Measurements from ENCODE around the gene SLC26A1.

Gene SLC26A1

DNA sequence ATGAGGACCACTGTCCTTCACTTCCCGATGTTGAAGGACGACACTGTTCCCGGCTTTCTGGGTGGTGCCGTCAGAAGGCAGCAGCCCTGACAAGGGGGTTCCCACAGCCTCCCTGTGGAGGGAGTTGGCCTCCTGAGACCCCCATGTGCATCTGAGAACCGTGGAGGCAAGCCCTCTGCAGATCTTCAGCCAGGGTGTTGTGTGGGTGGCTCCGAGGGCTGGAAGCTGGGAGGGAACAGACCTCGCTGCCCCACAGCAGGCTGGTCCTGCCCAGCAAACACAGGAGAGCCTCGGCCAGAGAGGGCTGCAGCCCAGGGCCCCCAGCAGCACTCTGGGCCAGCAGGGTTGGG lies 36.0 kb downstream of the SLC26A1 start:
- Histone ChIP-seq H3K9me2 (replicated peaks; ENCODE audit: insufficient read depth, low read length) (no peaks in the 10 kb centered on the region), H3F3A (ENCODE audit: insufficient read depth) (no peaks in the 10 kb centered on the region)

DNA sequence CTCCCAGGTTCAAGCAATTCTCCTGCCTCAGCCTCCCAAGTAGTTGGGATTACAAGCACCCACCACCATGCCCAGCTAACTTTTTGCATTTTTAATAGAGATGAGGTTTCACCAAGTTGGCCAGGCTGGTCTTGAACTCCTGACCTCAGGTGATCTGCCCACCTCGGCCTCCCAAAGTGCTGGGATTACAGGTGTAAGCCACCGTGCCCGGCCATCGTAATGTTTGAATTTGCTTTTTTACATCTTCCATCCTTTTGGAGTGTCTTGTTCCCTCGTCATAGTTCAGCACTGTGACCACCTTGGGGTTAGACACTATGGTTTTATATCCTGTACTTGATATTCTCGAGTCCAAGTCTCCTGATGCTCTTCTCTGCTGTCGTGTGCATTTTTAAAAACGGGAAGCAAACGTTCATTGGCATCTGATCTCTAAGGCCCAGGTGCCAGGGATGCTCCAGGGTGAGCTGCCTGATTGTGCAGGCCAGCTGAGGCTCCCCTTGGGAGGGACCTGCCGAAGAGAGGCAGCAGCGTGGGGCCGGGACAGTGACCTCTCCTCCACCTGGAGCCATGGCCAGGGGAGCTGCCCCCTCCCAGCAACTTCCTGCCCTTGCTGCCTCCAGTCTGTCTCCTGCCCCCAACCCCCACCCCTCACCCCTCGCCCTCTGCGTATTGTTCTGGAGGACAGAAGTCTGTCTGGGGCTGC lies 36.5 kb downstream of the SLC26A1 start:
- no peaks in the 10 kb centered on the region for H3K36me3 ChIP-seq (ENCODE audit: low read length)
- H2AFZ ChIP-seq (ENCODE audit: low read depth, low read length, severe bottlenecking), result no peak overlapping the region
- H3K9me2 ChIP-seq (replicated peaks; ENCODE audit: insufficient read depth, low read length), result no peaks in the 10 kb centered on the region
- TF ChIP-seq CTCF (IDR thresholded peaks at IDR 0.05; ENCODE audit: insufficient read depth, low read length, poor library complexity, severe bottlenecking), result no peak
- TF ChIP-seq EZH2phosphoT487 (conservative IDR thresholded peaks at IDR 0.05; ENCODE audit: low read length), result no peak
- H3K9me3 ChIP-seq (ENCODE audit: insufficient read depth, low read length), result no peaks in the 10 kb centered on the region
- no peak overlapping the region for H3K4me3 ChIP-seq (ENCODE audit: insufficient read depth, low read length, poor library complexity, severe bottlenecking)
- no peak overlapping the region for H3K4me2 ChIP-seq (ENCODE audit: low read depth, low read length, poor library complexity, severe bottlenecking)
- no peak overlapping the region for H3K9ac ChIP-seq (ENCODE audit: low read length)
- no peaks in the 10 kb centered on the region for H3F3A ChIP-seq (ENCODE audit: insufficient read depth)
- no peak overlapping the region for H3K27ac ChIP-seq (ENCODE audit: low read depth, low read length)
- no peaks in the 10 kb centered on the region for H3K79me2 ChIP-seq (ENCODE audit: insufficient read depth, low read length)
- H4K20me1 ChIP-seq (ENCODE audit: low read depth, low read length), result no peaks in the 10 kb centered on the region
- H3K27me3 ChIP-seq (ENCODE audit: low read length), result no peaks in the 10 kb centered on the region

More for the DNA sequence above, 36.0 kb downstream of the SLC26A1 start:
- H3K9me3 ChIP-seq (ENCODE audit: insufficient read depth, low read length), result no peaks in the 10 kb centered on the region
- no peaks in the 10 kb centered on the region for H4K20me1 ChIP-seq (ENCODE audit: low read depth, low read length)
- no peak overlapping the region for H3K9ac ChIP-seq (ENCODE audit: low read length)
- no peak overlapping the region for H2AFZ ChIP-seq (ENCODE audit: low read depth, low read length, severe bottlenecking)
- no peaks in the 10 kb centered on the region for H3K27me3 ChIP-seq (ENCODE audit: low read length)
- H3K4me3 ChIP-seq (ENCODE audit: insufficient read depth, low read length, poor library complexity, severe bottlenecking), result no peak overlapping the region
- no peak overlapping the region for H3K27ac ChIP-seq (ENCODE audit: low read depth, low read length)
- TF ChIP-seq CTCF (IDR thresholded peaks at IDR 0.05; ENCODE audit: insufficient read depth, low read length, poor library complexity, severe bottlenecking), result no peak
- no peak for TF ChIP-seq EZH2phosphoT487 (conservative IDR thresholded peaks at IDR 0.05; ENCODE audit: low read length)
- no peak overlapping the region for H3K4me2 ChIP-seq (ENCODE audit: low read depth, low read length, poor library complexity, severe bottlenecking)
- no peaks in the 10 kb centered on the region for H3K79me2 ChIP-seq (ENCODE audit: insufficient read depth, low read length)
- no peaks in the 10 kb centered on the region for H3K36me3 ChIP-seq (ENCODE audit: low read length)

GRCh38 chr4:955931-956381 lies 37.2 kb downstream of the SLC26A1 start:
- H3K4me2 ChIP-seq (ENCODE audit: low read depth, low read length, poor library complexity, severe bottlenecking), result no peak overlapping the region
- no peaks in the 10 kb centered on the region for H4K20me1 ChIP-seq (ENCODE audit: low read depth, low read length)
- H3K36me3 ChIP-seq (ENCODE audit: low read length), result no peaks in the 10 kb centered on the region

More at GRCh38 chr4:955931-956381, 37.2 kb downstream of the SLC26A1 start:
- Histone ChIP-seq H3K9me2 (replicated peaks; ENCODE audit: insufficient read depth, low read length) (no peaks in the 10 kb centered on the region), H3F3A (ENCODE audit: insufficient read depth) (no peaks in the 10 kb centered on the region), H3K79me2 (ENCODE audit: insufficient read depth, low read length) (no peaks in the 10 kb centered on the region), H3K9ac (ENCODE audit: low read length) (no peak overlapping the region), H2AFZ (ENCODE audit: low read depth, low read length, severe bottlenecking) (no peak overlapping the region), H3K27ac (ENCODE audit: low read depth, low read length) (no peak overlapping the region), H3K27me3 (ENCODE audit: low read length) (no peaks in the 10 kb centered on the region), H3K4me3 (ENCODE audit: insufficient read depth, low read length, poor library complexity, severe bottlenecking) (no peak overlapping the region), H3K9me3 (ENCODE audit: insufficient read depth, low read length) (no peaks in the 10 kb centered on the region)
- no peak for TF ChIP-seq CTCF (IDR thresholded peaks at IDR 0.05; ENCODE audit: insufficient read depth, low read length, poor library complexity, severe bottlenecking)

Measured in SU-DHL-6 (cell line).